MM.1S (cell line): Measurements from ENCODE around the gene BRD3.

Experiments used
- CTCF ChIP-seq: fragments of 300-600 bp; sonication (generic); IDR thresholded peaks from 2 replicates; pipeline ENCODE4 v1.5.1; 2016; ENCODE audit warnings: antibody characterized with exemption, low read length, mixed read lengths
- EZH2 ChIP-seq: fragments of 300-600 bp; sonication (generic); optimal IDR thresholded peaks from 2 replicates; pipeline ENCODE3; 2017; ENCODE audit warnings: low read depth, mild to moderate bottlenecking, antibody characterized with exemption, low read length, mixed read lengths

- TF ChIP-seq CTCF (no peak), EZH2 (no peak)
Observed at GRCh38 chr9:133986774-133987445, 80.9 kb downstream of the BRD3 start.
